Activated naive CD8-positive, alpha-beta T cell treated with anti-CD3 and anti-CD28 coated beads, Interleukin-2, amount 50 U/mL, for 24 hours (primary cell): ENCODE measurements around the gene OOSP4A.
A peak's percentile ranks its signal among the peaks of the same experiment; 100 is the strongest.

Experiments used
- ATAC-seq: fragments of 150-1000 bp; cut with Tn5 transposase; one replicate; pipeline ENCODE4 v1.10.0; 2021
- DNase-seq: peaks from one replicate; pipeline ENCODE4 v3.0.0; 2021
- H3K27ac Mint-ChIP-seq: one replicate; pipeline ENCODE4 v1.8.0; 2021; ENCODE audit warnings: mild to moderate bottlenecking, mixed read lengths
- H3K27me3 Mint-ChIP-seq: one replicate; pipeline ENCODE4 v1.8.0; 2021; ENCODE audit warnings: mixed read lengths
- H3K36me3 Mint-ChIP-seq: one replicate; pipeline ENCODE4 v1.8.0; 2021; ENCODE audit warnings: low read depth, mixed read lengths
- H3K4me1 Mint-ChIP-seq: one replicate; pipeline ENCODE4 v1.8.0; 2021; ENCODE audit warnings: mixed read lengths
- H3K4me3 Mint-ChIP-seq: one replicate; pipeline ENCODE4 v1.8.0; 2021; ENCODE audit warnings: mild to moderate bottlenecking, moderate library complexity, mixed read lengths
- H3K9me3 Mint-ChIP-seq: one replicate; pipeline ENCODE4 v1.8.0; 2021; ENCODE audit warnings: mixed read lengths

Gene OOSP4A

GRCh38 chr11:59963733-59964132, at the start of gene OOSP4A:
OOSP4A (plus strand) TSS chr11:59964033; CDS start chr11:59964033, 0 bp downstream.
- no peaks in the 10 kb centered on the region for H3K36me3 Mint-ChIP-seq
- no peak for ATAC-seq
- peaks cover 5% of the 10 kb centered on the region for H3K27me3 Mint-ChIP-seq
- no peak within 1 kb of the TSS for H3K4me3 Mint-ChIP-seq
- H3K4me1 Mint-ChIP-seq, result no peaks in the 10 kb centered on the region
- no peak within 1 kb of the TSS for H3K27ac Mint-ChIP-seq
- no peaks in the 10 kb centered on the region for H3K9me3 Mint-ChIP-seq
- no peak for DNase-seq

GRCh38 chr11:59918480-59918879, 45.4 kb upstream of the OOSP4A start:
- peaks cover 3% of the 10 kb centered on the region for H3K27me3 Mint-ChIP-seq
- peaks cover 8% of the 10 kb centered on the region for H3K36me3 Mint-ChIP-seq
- H3K9me3 Mint-ChIP-seq, result peaks cover 26% of the 10 kb centered on the region
- DNase-seq, result no peak
- no peak overlapping the region for H3K27ac Mint-ChIP-seq
- no peak for ATAC-seq
- H3K4me3 Mint-ChIP-seq, result no peak overlapping the region
- no peaks in the 10 kb centered on the region for H3K4me1 Mint-ChIP-seq

DNA sequence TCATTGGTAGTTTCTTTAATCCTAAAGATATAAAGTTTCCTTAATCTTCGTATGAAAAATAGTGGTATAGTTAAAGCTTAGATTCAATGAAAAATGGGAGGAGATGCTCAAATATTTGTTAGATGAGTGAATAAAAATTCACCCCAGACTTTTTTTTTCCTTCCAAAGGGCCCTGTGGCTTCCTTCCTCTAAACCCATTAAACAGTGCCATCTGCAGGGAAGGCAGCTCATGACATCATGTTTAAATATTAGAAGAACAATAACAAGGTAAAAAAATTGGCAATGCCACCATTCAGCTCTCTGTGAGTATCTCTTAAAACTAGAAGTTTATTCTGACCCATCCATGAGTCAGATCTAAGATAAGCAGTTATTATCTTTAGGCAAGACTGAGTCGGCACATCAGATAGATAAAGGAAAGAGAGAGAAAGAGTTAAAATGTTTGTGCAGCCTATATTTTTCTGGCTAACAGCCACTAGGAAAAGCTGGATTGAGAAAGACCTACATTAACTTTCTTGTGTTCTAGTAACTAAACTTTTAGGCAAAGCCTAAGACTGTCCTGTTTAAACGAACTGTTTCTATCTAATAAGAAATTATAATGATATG, 44.7 kb upstream of the OOSP4A start:
- H3K27me3 Mint-ChIP-seq, result peaks cover 3% of the 10 kb centered on the region
- H3K27ac Mint-ChIP-seq, result no peak overlapping the region
- peak; percentile 20 for DNase-seq
- H3K36me3 Mint-ChIP-seq, result peaks cover 8% of the 10 kb centered on the region
- H3K4me1 Mint-ChIP-seq, result no peaks in the 10 kb centered on the region
- ATAC-seq, result no peak
- no peak overlapping the region for H3K4me3 Mint-ChIP-seq
- H3K9me3 Mint-ChIP-seq, result peaks cover 29% of the 10 kb centered on the region

GRCh38 chr11:59923813-59924212, 40.0 kb upstream of the OOSP4A start:
- peaks cover 50% of the 10 kb centered on the region for H3K9me3 Mint-ChIP-seq
- ATAC-seq, result no peak

DNA sequence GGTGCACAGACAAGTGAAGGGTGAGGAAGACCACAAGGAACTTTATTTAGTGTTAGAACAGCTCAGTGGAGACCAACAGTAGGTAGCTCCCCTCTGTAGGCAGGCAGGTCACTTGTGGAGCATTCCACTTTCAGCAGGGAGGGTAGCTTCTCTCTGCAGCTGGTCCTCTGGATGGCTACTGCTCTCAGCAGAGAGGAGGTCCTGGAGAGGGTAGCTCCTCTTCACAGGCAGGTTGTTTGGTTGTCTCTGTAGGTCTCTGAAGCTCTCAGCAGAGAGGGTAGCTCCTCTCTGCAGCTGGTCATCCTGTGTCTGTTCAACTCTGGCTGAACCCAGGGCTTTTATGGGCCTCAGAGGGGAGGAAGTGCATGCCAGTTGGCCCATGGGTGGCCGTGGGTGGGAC, 32.1 kb upstream of the OOSP4A start:
- DNase-seq (no peak), ATAC-seq (no peak)
- Mint-ChIP-seq H3K27me3 (no peaks in the 10 kb centered on the region), H3K9me3 (peaks cover 23% of the 10 kb centered on the region), H3K27ac (no peak overlapping the region), H3K36me3 (no peaks in the 10 kb centered on the region), H3K4me3 (no peak overlapping the region), H3K4me1 (no peaks in the 10 kb centered on the region)

More at GRCh38 chr11:59923813-59924212, 40.0 kb upstream of the OOSP4A start:
- no peaks in the 10 kb centered on the region for H3K4me1 Mint-ChIP-seq
- no peaks in the 10 kb centered on the region for H3K27me3 Mint-ChIP-seq
- DNase-seq, result peak; percentile 6
- H3K27ac Mint-ChIP-seq, result no peak overlapping the region
- peaks cover 12% of the 10 kb centered on the region for H3K36me3 Mint-ChIP-seq
- H3K4me3 Mint-ChIP-seq, result no peak overlapping the region

GRCh38 chr11:59938132-59938531, 25.7 kb upstream of the OOSP4A start, which contains the start of gene OOSP1:
OOSP1 (plus strand) TSS chr11:59938432; CDS start chr11:59938455, 23 bp downstream.
- Mint-ChIP-seq H3K9me3 (no peaks in the 10 kb centered on the region), H3K4me1 (no peaks in the 10 kb centered on the region), H3K4me3 (no peak within 1 kb of the TSS), H3K27me3 (peaks cover 12% of the 10 kb centered on the region), H3K27ac (no peak within 1 kb of the TSS), H3K36me3 (no peaks in the 10 kb centered on the region)
- DNase-seq, result no peak
- no peak for ATAC-seq

GRCh38 chr11:59938718-59939117, 25.1 kb upstream of the OOSP4A start:
- DNase-seq (no peak), ATAC-seq (no peak)
- Mint-ChIP-seq H3K4me1 (no peaks in the 10 kb centered on the region), H3K4me3 (no peak overlapping the region), H3K36me3 (no peaks in the 10 kb centered on the region), H3K27ac (no peak overlapping the region), H3K9me3 (no peaks in the 10 kb centered on the region), H3K27me3 (peaks cover 14% of the 10 kb centered on the region)

DNA sequence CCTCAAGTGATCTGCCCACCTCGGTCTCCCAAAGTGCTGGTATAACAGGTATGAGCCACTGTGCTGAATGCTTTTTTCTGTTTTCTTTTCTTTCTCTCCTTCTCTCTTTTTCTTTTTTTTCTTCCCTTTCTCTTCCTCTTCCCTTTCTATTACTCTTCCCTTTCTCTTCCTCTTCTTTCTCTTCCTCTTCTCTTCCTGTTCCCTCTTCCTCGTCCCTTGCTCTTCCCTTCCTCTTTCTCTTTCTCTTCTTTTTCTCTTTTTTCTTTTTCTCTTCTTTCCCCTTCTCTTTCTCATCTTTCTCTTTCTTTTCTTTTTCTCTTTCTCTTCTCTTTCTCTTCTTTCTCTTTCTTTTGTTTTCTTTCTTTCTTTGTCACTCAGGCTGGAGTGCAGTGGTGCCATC, 24.4 kb upstream of the OOSP4A start:
- ATAC-seq, result no peak
- no peak overlapping the region for H3K4me3 Mint-ChIP-seq
- no peak for DNase-seq
- no peaks in the 10 kb centered on the region for H3K4me1 Mint-ChIP-seq
- H3K27ac Mint-ChIP-seq, result no peak overlapping the region
- no peaks in the 10 kb centered on the region for H3K36me3 Mint-ChIP-seq
- peaks cover 14% of the 10 kb centered on the region for H3K27me3 Mint-ChIP-seq
- H3K9me3 Mint-ChIP-seq, result no peaks in the 10 kb centered on the region

DNA sequence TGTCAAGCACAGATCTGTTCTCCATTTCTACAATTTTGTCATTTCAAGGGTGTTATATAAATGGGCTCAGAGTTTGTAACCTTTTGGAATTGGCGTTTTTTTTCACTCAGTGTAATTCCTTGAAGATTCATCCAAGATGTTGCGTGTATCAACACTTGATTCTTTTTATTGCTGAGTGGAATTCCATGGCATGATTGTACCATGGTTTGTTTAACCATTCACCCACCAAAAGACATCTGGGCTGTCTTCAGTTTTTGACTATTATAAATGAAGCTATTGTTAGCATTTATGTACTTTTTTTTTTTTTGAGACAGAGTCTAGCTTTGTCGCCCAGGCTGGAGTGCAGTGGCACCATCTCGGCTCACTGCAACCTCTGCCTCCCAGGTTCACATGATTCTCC, 22.7 kb upstream of the OOSP4A start:
- H3K27ac Mint-ChIP-seq, result no peak overlapping the region
- H3K9me3 Mint-ChIP-seq, result no peaks in the 10 kb centered on the region
- H3K4me1 Mint-ChIP-seq, result no peaks in the 10 kb centered on the region
- H3K4me3 Mint-ChIP-seq, result no peak overlapping the region
- no peak for DNase-seq
- no peak for ATAC-seq
- H3K27me3 Mint-ChIP-seq, result peaks cover 16% of the 10 kb centered on the region
- no peaks in the 10 kb centered on the region for H3K36me3 Mint-ChIP-seq

DNA sequence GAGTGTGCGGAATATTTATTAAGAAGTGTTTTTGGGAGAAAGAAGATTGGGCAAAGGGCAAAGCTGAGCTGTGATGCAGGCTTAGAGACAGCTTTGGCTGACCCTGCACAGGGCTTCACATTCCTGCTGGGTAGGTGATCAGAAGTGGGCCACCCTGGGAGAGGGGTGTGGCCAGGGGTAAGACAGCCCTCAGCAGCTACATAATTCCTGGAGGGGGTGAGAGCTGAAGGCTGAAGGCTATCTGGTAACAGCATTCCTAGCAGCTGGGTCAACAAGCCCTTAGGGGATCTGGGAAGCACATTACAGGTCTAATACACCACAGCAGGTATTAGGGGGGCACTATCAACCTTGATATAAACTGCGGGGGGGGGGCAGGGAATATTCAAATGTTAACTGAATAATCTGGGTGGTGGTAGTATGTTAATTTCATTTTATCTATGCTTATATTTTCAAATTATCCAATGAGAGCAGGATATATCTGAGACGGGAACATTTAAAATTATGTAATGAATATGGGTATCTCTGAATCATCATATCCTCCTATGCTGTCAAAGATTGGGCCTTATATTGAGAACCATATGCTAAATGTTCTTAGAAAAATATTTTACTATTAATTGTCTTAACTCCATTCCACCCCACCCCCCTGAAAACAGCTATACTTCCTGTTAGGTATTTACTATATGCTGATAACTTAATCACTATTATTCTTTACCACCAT, 19.7 kb upstream of the OOSP4A start:
- H3K27me3 Mint-ChIP-seq, result peaks cover 21% of the 10 kb centered on the region
- ATAC-seq, result no peak
- no peaks in the 10 kb centered on the region for H3K4me1 Mint-ChIP-seq
- no peak overlapping the region for H3K27ac Mint-ChIP-seq
- H3K9me3 Mint-ChIP-seq, result no peaks in the 10 kb centered on the region
- no peak for DNase-seq
- no peaks in the 10 kb centered on the region for H3K36me3 Mint-ChIP-seq
- no peak overlapping the region for H3K4me3 Mint-ChIP-seq

DNA sequence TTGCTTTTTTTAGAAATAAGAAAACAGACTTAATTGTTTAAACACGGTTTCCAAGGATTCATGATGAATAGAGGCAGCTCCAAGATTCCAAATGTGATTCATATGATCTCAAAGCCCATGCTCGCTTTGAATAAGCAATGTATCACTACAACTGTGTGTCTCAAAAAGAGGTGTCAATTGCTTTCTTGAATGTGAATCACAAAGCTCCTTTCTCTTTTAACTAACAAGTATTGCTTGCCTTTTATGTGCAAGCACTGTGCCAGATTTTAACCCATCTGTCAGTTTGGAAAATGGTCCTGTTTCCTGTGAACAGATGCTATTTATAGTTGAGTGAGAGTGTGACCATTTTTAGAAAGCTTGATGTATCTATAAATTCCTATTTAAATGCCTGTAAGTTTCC, 19.1 kb upstream of the OOSP4A start:
- Mint-ChIP-seq H3K4me1 (no peaks in the 10 kb centered on the region), H3K27ac (no peak overlapping the region), H3K36me3 (no peaks in the 10 kb centered on the region), H3K27me3 (peaks cover 18% of the 10 kb centered on the region), H3K9me3 (no peaks in the 10 kb centered on the region), H3K4me3 (no peak overlapping the region)
- no peak for DNase-seq
- no peak for ATAC-seq

- no peak overlapping the region for H3K27ac Mint-ChIP-seq
- H3K4me3 Mint-ChIP-seq, result no peak overlapping the region
- no peaks in the 10 kb centered on the region for H3K9me3 Mint-ChIP-seq
- DNase-seq (no peak), ATAC-seq (no peak)
- H3K4me1 Mint-ChIP-seq, result no peaks in the 10 kb centered on the region
- no peaks in the 10 kb centered on the region for H3K36me3 Mint-ChIP-seq
- peaks cover 7% of the 10 kb centered on the region for H3K27me3 Mint-ChIP-seq
Measured at GRCh38 chr11:59953463-59954218, 10.2 kb upstream of the OOSP4A start.

GRCh38 chr11:59954219-59954847, 9.5 kb upstream of the OOSP4A start:
- no peaks in the 10 kb centered on the region for H3K9me3 Mint-ChIP-seq
- no peaks in the 10 kb centered on the region for H3K4me1 Mint-ChIP-seq
- no peak overlapping the region for H3K27ac Mint-ChIP-seq
- DNase-seq, result no peak
- no peak overlapping the region for H3K4me3 Mint-ChIP-seq
- H3K27me3 Mint-ChIP-seq, result peaks cover 7% of the 10 kb centered on the region
- no peaks in the 10 kb centered on the region for H3K36me3 Mint-ChIP-seq
- ATAC-seq, result no peak

DNA sequence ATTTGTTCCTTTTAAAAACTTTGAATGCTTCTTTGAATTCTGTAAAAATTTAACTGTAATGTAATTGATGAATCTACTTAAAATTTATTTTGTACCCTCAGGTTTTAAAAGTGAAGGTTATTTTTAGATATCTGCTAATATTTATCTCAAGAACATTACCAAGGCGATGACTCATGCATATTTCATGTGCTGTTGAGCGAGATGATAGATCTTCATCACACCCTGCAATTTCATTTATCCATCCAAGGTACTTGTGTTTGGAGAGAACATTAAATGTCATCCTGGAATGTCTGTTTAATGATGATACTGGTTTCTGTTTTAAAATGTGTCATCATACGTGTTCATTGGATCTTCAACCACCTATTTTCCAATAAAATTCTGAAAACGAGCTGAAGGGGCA, 6.7 kb upstream of the OOSP4A start:
- no peaks in the 10 kb centered on the region for H3K4me1 Mint-ChIP-seq
- no peak overlapping the region for H3K4me3 Mint-ChIP-seq
- H3K9me3 Mint-ChIP-seq, result no peaks in the 10 kb centered on the region

More for the DNA sequence above, 6.7 kb upstream of the OOSP4A start:
- ATAC-seq (no peak), DNase-seq (no peak)
- H3K27me3 Mint-ChIP-seq, result peaks cover 7% of the 10 kb centered on the region
- no peak overlapping the region for H3K27ac Mint-ChIP-seq
- no peaks in the 10 kb centered on the region for H3K36me3 Mint-ChIP-seq
